Measurements from ENCODE around the gene EPB41. TPM values are rescaled to one million over a fixed set of nuclear protein-coding genes. Genes with fewer than 3 reads are reported as not detected.
"Not testable (repeated sequence)": the region's sequence is repeated elsewhere in the genome, so short reads cannot be mapped to it uniquely, and the experiment has no call there.

EPB41 gene
- total RNA-seq, 1 donor from 2014 or later: 15.5 TPM

- no peak overlapping the region for H3K4me3 ChIP-seq (ENCODE audit: low read depth, low read length)
- no peak for TF ChIP-seq CTCF (conservative IDR thresholded peaks at IDR 0.05; ENCODE audit: low read depth, low read length)
- DNase-seq (ENCODE audit: low read depth): no peak
Measured at GRCh38 chr1:28954126-28954726, 39.9 kb downstream of the EPB41 start.

- DNase-seq (ENCODE audit: low read depth): no peak
- no peak for TF ChIP-seq CTCF (conservative IDR thresholded peaks at IDR 0.05; ENCODE audit: low read depth, low read length)
- no peak overlapping the region for H3K4me3 ChIP-seq (ENCODE audit: low read depth, low read length)
Measured at GRCh38 chr1:28956038-28956464, 41.7 kb downstream of the EPB41 start.

- not testable (repeated sequence) for DNase-seq (ENCODE audit: low read depth); H3K4me3 ChIP-seq (ENCODE audit: low read depth, low read length)
Measured at GRCh38 chr1:28962114-28962831, 47.9 kb downstream of the EPB41 start.

GRCh38 chr1:28965271-28965870 lies 51.0 kb downstream of the EPB41 start:
- no peak for TF ChIP-seq CTCF (conservative IDR thresholded peaks at IDR 0.05; ENCODE audit: low read depth, low read length)
- DNase-seq (ENCODE audit: low read depth): peak; percentile 62
- H3K4me3 ChIP-seq (ENCODE audit: low read depth, low read length): no peak overlapping the region

- no peak for TF ChIP-seq CTCF (conservative IDR thresholded peaks at IDR 0.05; ENCODE audit: low read depth, low read length)
- no peak overlapping the region for H3K4me3 ChIP-seq (ENCODE audit: low read depth, low read length)
- DNase-seq (ENCODE audit: low read depth): peak; percentile 58
Measured at GRCh38 chr1:28966617-28967016, 52.2 kb downstream of the EPB41 start.

- peak; percentile 96 for DNase-seq (ENCODE audit: low read depth)
- TF ChIP-seq CTCF (conservative IDR thresholded peaks at IDR 0.05; ENCODE audit: low read depth, low read length): no peak
- H3K4me3 ChIP-seq (ENCODE audit: low read depth, low read length): no peak overlapping the region
Measured at GRCh38 chr1:28971980-28972771, 57.8 kb downstream of the EPB41 start.
